HPDE6-E6E7 (cell line): Measurements from ENCODE around the gene KIF16B.
"Not testable (repeated sequence)": the region's sequence is repeated elsewhere in the genome, so short reads cannot be mapped to it uniquely, and the experiment has no call there.

Experiments used
- DNase-seq: peaks from one replicate; pipeline ENCODE4 v3.0.0; 2011; ENCODE audit warnings: missing footprints; ENCODE audit errors: extremely low spot score

The KIF16B gene, protein sequence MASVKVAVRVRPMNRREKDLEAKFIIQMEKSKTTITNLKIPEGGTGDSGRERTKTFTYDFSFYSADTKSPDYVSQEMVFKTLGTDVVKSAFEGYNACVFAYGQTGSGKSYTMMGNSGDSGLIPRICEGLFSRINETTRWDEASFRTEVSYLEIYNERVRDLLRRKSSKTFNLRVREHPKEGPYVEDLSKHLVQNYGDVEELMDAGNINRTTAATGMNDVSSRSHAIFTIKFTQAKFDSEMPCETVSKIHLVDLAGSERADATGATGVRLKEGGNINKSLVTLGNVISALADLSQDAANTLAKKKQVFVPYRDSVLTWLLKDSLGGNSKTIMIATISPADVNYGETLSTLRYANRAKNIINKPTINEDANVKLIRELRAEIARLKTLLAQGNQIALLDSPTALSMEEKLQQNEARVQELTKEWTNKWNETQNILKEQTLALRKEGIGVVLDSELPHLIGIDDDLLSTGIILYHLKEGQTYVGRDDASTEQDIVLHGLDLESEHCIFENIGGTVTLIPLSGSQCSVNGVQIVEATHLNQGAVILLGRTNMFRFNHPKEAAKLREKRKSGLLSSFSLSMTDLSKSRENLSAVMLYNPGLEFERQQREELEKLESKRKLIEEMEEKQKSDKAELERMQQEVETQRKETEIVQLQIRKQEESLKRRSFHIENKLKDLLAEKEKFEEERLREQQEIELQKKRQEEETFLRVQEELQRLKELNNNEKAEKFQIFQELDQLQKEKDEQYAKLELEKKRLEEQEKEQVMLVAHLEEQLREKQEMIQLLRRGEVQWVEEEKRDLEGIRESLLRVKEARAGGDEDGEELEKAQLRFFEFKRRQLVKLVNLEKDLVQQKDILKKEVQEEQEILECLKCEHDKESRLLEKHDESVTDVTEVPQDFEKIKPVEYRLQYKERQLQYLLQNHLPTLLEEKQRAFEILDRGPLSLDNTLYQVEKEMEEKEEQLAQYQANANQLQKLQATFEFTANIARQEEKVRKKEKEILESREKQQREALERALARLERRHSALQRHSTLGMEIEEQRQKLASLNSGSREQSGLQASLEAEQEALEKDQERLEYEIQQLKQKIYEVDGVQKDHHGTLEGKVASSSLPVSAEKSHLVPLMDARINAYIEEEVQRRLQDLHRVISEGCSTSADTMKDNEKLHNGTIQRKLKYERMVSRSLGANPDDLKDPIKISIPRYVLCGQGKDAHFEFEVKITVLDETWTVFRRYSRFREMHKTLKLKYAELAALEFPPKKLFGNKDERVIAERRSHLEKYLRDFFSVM (N-terminal part only)

DNA sequence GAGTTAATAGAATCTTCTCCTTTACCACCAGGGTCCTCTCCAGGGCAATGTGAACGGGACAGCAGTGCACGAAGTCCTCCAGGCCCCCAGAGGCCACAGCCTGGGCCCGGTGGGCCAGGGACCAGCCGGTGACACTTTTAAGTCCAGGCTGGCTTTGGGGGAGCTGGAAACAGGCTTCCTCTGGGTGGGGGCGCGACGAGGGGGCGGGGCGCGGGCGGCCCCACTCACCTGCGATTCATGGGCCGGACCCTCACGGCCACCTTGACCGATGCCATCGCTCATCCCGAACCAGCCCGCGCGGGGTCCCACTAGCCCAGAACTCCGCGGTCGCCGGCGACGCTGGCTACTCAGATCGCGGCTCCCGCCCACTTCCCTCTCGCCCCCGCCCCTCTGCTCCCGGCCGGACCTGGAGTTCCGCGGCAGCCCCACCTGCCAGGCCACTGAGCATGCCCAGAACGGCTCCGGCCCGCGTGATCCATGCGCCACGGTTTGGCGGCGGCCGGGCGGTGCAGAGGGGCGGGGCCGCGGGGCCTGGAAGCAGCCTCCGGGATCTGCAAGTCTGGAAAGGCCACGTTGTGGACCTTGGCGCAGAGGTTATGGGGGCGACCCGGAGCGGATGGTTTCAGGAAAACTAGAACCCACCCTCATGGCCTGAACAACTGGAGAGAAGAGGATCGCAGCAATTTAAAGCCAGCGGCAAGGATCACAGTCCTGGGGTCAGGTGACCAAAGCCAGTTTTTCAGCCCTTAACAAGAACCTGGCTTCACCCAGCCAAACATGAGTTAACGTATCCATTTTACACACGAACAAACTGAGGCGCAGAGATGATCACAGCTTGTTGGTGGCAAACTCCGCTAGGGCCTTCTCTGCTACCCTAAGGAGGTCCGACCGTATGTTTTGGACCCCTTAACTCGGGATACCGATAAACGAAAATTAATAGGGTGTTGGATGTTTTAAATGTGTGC, at the start of gene KIF16B:
TSS of gene KIF16B (minus strand) at position 448 of the 965 bp plus-strand sequence. CDS start at position 275, 173 bp downstream.
- DNase-seq, result peak; percentile 86

DNA sequence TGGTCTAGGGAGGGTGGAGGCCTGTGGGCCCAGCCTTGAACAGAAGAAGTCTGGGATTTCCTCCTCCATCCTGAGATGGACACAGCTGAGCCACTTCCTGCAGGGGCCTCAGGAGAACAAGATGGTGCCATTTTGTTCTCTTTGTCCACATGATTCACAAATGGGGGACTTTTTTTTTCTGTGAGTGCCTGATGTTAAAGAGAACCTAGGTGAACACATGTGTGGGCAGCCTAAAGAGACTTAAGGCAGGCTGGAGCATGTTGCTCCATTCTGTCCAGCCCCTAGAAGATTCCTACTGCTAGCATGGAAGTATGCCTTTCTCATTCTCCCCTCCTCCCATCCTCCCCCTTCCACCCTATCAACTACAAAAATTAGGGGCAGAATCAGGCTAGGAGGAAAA, 49.3 kb upstream of the KIF16B start:
- no peak for DNase-seq

DNA sequence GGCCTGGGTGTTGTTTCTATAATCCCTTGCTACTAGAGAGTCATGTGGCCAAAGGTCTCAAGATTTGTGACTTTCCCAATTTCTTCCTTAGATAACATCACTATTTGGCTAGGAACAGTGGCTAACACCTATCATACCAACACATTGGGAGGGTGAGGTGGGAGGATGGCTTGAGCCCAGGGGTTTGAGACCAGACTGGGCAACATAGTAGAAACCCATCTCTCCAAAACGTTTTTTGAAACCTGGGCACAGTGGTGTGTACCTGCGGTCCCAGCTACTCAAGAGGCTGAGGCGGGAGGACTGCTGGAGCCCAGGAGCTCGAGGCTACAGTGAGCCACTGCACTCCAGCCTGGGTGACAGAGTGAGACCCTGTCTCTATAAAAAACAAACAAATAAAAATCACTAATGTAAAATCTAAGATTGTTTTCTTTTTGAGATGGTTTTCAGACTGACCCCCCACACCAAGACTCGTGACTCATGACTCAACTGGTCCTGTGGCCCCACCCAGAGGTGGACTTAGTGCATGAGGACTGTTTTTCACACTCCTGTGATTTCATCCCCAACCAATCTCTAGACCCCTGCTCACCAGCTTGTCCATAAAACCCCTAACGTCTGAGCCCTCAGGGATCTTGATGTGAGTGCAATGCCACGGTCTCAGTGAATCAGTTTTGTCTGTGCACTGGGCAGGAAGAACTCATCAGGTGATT, 48.3 kb upstream of the KIF16B start:
- DNase-seq, result no peak

DNA sequence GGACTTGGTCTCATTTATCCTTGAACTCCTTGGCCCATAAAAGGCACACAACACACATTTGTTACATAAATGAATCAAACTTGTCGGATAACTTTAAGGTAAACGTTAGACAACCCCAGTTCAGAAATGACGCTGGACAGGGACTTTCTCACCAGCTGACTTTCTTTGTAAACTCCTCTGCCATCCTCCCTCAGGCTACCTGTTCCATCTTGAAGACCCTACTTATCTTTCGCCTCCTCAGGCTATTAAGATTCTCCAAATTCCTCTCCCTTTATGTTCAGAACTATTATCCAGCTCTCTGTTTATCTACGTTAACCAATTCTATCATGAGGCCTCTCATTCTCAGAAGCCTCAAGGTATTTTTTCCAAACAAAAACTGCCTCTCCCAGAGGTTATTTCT, 47.7 kb upstream of the KIF16B start:
- DNase-seq, result no peak

DNA sequence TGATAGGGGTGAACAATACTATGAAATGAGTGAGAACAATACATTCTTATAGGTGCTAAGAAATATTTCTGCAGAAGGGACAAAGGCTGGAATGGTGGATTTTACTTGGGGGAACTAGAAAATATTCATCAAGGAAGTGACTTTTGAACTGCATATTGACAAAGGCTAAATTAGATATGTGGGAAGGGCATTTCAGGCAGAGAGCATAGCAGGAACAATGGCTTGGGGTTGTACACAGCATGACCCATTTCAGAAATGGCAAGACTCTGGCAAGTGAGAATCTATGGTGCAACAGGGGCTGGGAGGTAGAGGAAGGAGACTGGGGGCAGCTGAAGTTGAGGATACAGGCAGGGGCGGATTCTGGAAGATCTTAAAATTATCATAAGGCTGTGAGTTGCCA, 46.7 kb upstream of the KIF16B start:
- no peak for DNase-seq

DNA sequence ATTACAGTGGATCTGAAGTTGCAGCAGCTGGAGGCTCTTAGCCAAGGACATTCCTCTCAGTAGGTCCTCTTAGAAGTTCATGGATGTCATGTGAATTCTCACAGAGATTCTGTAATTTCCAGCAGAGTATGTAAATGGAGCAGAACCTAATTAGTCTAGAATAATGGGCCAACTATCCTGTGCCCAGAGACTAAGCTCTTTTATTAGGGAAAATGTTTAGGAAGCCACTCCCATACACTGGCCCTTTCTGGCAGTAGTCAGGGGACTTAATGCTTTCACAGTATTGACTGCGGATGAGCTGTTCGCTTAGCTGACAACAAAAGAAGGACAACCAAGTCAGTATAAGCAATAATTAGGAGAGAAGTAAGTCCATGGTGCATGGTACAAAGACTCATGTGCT, 43.8 kb upstream of the KIF16B start:
- no peak for DNase-seq

DNA sequence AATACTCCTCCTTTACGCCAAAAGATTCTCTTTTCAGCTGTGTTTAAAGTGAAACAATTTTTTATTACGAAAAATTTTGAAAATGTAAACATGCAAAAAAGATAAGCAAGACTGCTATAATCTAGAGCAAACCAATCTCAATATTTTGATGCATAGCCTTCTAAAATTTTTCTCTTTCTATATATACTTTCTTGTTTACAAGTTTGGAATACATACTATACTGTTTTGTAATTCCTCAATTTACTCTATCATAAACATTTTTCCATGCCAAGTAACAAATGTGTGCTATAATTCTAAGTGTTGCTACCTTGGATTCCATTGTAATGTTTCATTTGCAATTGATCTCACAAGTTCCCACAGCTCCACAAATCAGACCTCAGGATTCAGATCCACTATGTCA, 43.1 kb upstream of the KIF16B start:
- DNase-seq, result no peak

DNA sequence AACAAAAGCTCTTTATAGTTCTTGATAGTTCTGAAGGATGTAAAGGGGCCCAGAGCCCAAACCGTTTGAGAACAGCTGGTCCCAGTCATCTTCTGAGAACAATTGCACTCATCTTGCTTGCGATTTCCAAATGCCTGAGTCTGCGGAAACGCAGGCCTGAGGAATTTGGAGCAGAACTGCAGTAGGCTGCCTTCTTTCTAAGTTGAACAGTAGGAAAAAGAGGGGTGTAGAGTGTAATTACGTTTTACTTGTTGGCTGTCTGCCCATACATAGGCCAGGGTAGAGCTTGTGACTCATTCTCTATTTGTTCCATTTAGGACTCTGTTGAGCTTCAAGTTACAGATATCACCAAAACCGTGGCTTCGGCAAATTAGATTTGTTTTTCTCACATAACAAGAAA, 42.0 kb upstream of the KIF16B start:
- DNase-seq, result peak; percentile 62

DNA sequence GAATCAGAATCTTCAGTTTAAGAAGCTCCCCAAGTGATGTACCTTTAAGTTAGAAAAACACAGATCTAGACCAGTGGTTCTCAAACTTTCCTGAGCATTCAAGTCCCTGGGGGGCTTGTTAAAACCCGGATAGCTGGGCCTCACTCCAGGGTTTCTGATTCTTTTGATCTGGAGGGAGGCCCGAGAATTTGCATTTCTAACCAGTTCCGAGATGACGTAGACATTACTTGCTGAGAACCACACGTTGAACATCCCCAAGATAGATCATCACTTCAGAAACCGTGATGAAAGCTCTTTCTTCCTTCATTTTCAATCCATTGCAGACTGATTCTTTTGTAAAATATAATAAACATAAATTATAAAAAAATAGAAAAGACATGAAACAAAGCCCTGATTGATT, 40.7 kb upstream of the KIF16B start:
- DNase-seq, result no peak

DNA sequence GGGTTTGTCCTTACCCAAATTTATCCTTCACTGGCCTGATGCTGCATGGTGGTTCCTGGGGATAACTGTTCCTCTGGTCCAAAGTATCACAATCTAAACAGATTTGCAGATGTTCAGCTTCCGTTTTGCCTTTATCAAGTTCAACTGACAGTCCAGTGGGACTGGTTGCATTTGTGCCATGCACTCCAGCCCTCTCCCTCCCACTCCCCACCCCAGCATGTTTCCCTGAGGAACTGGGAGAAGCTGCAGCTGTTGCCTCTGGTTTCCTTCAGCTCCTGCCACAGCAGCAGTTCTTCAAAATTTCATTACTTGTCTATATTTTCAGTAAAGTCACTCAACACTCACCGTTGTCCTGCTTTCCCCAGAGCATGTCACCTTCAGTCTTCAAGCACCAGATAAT, 39.5 kb upstream of the KIF16B start:
- no peak for DNase-seq

DNA sequence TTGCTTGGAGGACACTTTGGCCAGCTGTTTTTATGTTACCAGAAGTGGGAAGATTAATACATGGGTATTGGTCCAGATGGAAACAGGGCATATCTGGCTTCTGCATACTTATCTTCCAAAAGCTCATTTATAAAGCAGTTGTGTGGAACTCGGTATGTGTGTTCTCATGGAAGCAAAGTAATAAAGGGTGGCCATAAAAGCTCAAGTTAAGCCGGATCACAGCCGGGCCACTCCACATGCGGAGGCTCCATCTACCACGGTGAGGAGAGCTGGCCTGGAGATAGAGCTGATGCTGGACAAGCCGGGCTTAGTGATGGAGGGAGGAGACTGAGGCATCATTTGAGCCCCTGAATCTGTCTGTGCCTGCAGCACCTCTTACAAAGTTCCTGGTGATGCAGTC, 38.6 kb upstream of the KIF16B start:
- DNase-seq, result no peak

DNA sequence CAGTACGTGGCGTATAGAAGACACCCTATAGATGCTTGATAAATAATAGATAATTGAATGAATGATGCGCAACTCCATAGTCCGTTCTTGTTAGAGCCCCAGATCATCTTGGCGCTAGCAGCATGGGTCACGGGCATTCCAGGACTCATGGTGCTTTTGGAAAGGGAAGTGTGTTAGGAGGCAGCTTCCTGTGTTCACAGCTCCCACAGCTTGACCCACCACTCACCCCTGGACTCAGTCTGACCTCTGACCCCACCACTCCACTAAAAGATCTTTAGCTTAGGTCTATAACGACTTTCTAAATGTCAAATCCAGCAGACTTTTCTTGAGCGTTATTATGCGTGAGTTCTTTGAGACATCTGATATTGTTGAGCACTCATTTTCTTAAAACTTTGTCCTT, 35.8 kb upstream of the KIF16B start:
- DNase-seq, result no peak

DNA sequence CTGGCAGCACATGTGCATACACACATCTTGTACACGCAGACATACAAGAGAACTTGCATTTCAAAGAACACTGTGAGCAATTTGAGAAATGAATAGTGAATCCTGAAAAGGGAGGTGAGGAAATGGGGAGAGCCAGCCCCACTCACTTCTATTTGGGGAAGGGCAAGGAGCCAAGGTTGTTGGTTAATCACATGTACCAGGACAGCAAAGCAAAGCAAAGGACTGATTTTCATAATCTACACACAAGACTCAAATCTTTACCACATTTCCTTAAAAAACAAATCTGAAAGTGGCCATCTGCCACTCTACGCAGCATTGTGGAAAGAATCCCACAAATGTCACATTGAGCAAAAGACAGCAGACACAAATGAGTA, 35.0 kb upstream of the KIF16B start:
- no peak for DNase-seq

DNA sequence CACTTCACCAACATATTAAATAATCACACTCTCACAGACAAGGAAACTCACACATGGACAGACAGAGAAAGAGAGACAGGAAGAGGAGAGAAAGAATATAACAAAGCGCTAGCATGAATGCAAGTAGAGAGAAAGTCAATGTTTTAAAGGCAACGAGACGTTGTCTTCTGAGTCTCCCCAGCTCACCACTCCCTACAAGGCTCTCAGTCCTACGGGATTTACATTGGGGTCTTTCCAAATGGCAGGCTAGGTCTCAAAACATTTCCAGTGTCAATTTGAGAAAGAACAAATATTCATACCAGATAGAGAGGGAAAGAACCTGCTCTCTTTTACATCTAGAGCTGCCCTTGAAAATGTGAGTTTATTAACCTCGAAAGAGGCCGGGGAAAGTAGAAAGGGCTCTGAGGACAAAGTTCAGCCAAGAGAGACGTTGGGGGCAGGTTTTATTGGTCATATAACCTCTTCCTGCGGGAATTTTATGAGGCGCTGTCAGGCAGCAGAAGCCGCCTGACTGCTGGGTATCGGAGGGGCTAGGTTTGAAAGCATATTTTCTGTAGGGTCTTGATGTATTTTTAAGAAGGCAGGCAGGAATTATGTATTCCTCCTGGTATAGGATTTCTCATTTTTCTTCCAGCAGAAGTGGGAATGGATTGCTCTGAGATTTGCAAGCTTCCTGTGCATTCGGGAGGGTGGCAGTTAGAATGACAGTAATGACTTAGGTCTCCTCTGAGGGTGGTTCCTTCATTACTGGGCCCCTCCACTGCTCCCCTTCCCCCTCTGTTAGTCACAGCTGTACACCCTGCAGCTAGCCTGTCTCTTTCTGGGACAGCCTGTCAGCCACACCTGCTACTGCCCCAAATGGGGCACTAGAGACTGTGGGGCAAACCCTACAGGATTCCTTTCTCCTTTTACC, 34.4 kb upstream of the KIF16B start:
- no peak for DNase-seq

DNA sequence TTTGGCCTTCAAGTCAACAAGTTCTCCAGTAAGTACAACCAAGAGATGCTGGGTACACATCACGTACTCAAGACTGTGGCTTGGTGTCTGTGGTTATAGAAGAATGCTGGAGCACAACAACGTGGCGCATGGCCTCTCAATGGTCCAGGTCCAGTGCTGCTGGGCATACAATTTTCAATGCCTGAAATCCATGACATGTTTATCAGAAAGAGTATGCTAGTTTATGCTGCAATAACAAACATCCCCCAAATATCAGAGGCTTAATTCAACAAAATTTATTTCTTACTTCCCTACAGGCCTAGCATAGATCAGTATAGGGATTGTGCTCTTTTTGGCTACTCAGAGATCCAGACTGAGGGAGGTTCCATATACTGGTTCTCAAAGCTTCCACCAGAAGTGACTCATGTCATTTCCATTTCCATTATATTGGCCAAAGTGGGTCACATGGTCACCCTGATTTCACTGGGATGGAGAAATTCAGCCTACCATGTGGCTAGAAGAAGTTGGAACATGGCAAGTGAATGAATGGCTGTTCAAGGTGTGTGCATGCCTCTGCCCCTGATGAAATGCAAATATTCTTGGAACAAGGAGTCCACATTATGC, 33.3 kb upstream of the KIF16B start:
- DNase-seq, result no peak

DNA sequence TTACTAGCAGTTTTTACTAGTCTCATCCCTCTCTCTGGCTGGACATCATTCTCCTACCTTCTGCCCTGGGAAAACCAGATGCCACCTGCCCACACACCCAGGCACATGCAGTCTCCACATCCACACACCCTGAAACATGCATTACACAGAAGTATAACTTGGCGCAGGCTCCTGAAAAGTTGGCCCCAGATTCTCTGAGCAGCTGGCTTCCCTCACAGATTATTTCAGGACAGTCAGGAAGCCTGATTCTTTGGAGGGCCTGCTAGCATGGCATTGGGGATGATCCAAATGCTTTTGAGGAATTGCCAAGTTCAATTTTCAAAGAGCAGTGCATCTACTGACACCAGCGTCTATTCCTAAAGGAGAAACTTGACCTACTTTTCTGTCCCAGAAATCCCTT, 27.8 kb upstream of the KIF16B start:
- DNase-seq, result no peak

DNA sequence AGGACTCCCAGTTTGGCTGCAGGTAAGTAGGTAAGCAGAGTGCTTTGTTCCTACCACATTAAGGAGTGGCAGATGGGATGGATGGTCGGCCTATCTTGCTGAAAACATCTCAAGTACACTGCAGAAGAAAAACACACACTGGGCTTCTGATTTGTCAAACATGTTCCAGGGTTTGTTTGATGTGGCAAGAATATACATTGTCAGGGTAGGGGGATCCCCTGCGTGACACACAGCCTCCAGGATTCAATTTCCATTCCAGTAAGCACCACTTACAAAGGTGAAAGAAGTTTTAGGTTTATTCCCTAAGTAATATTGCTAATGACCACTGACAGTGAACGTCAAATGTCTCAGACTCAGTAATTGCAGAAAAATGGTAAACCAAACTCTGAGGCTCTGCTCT, 26.0 kb upstream of the KIF16B start:
- no peak for DNase-seq

DNA sequence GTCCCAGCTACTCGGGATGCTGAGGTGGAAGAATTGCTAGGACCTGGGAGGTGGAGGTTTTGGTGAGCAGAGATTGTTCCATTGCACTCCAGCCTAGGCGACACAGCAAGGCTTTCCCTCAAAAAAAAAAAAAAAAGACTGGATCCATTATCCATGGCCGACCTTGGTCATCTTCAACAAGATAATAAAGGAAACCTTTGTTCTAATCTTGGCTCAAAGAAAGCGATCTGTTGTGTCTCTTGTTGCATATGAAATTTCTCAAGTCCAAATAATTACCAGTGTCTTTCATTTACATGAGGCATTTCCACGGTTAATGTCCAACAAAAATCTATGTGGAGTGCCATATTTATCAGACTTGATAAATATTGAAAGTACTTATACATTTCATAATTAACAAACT, 23.7 kb upstream of the KIF16B start:
- DNase-seq, result no peak

DNA sequence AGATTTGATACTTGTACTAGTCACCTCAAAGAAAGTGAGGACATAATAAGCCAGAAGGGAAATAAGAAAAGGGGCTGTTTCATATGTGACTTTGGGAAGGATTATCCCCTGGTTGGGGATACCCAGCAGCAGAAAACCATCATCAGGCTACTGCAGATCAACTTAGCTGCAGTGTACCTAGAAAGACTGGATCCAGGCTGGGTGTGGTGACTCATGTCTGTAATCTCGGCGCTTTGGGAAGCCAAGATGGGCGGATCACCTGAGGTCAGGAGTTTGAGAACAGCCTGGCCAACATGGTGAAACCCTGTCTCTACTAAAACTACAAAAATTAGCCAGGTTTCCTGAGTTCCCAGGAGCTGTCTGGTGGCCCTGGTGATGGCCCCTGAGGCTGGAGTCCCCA, 23.2 kb upstream of the KIF16B start:
- DNase-seq, result not testable (repeated sequence)
